NB4 (cell line): ENCODE results near the gene KDM4D.
"Not testable (repeated sequence)": the region's sequence is repeated elsewhere in the genome, so short reads cannot be mapped to it uniquely, and the experiment has no call there.

Source experiments
- DNase-seq: peaks from one replicate; pipeline ENCODE4 v3.0.0; 2010; ENCODE audit warnings: low read depth
- H3K4me3 ChIP-seq: one replicate; pipeline ENCODE4 v1.5.1; 2011; ENCODE audit warnings: mild to moderate bottlenecking, low read depth, low read length, moderate library complexity
- MYC ChIP-seq: IDR thresholded peaks from 2 replicates; pipeline ENCODE4 v1.6.1; 2011; ENCODE audit warnings: low read depth, low read length
- POLR2A ChIP-seq: IDR thresholded peaks from 2 replicates; pipeline ENCODE4 v1.6.1; 2011; ENCODE audit warnings: mild to moderate bottlenecking; ENCODE audit not compliant: insufficient read length; ENCODE audit errors: extremely low read depth
- TF ChIP-seq, protein P1 (sequence below): IDR thresholded peaks from one replicate; pipeline ENCODE4 v1.5.1; 2012; ENCODE audit warnings: low read depth, low read length
- TF ChIP-seq, protein P2 (sequence below): IDR thresholded peaks from 2 replicates; pipeline ENCODE4 v1.6.1; 2011; ENCODE audit warnings: low read depth, low read length

Gene KDM4D

DNA sequence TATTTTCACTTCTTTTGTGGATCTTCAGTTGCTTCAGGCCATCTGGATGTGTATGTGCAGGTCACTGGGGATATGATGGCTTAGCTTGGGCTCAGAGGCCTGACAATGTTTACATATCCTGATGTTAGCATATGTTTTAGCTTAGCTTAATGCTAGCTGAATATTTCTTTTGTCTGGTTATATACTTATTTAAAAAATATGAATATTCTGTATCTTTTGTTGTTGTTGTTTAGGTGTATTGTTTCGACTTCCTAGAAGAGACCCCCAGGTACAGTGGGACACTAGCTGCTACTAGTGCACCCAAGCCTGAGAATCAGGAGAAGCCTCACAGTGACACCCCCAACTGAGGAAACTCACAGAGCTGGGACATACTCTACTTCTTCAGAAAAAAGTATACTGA lies 51.4 kb downstream of the KDM4D start, which contains the start of gene KDM4E:
KDM4E (plus strand) TSS at position 301 of the 400 bp plus-strand sequence. CDS start 300 bp downstream, outside the sequence.
- no peak within 1 kb of the TSS for H3K4me3 ChIP-seq
- DNase-seq, result no peak
- TF ChIP-seq, protein P1, sequence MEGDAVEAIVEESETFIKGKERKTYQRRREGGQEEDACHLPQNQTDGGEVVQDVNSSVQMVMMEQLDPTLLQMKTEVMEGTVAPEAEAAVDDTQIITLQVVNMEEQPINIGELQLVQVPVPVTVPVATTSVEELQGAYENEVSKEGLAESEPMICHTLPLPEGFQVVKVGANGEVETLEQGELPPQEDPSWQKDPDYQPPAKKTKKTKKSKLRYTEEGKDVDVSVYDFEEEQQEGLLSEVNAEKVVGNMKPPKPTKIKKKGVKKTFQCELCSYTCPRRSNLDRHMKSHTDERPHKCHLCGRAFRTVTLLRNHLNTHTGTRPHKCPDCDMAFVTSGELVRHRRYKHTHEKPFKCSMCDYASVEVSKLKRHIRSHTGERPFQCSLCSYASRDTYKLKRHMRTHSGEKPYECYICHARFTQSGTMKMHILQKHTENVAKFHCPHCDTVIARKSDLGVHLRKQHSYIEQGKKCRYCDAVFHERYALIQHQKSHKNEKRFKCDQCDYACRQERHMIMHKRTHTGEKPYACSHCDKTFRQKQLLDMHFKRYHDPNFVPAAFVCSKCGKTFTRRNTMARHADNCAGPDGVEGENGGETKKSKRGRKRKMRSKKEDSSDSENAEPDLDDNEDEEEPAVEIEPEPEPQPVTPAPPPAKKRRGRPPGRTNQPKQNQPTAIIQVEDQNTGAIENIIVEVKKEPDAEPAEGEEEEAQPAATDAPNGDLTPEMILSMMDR, result no peak
- TF ChIP-seq MYC (no peak), POLR2A (no peak)
- TF ChIP-seq, protein P2, sequence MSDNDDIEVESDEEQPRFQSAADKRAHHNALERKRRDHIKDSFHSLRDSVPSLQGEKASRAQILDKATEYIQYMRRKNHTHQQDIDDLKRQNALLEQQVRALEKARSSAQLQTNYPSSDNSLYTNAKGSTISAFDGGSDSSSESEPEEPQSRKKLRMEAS, result no peak

GRCh38 chr11:95025594-95025993 lies 52.1 kb downstream of the KDM4D start:
- not testable (repeated sequence) for DNase-seq, H3K4me3 ChIP-seq

DNA sequence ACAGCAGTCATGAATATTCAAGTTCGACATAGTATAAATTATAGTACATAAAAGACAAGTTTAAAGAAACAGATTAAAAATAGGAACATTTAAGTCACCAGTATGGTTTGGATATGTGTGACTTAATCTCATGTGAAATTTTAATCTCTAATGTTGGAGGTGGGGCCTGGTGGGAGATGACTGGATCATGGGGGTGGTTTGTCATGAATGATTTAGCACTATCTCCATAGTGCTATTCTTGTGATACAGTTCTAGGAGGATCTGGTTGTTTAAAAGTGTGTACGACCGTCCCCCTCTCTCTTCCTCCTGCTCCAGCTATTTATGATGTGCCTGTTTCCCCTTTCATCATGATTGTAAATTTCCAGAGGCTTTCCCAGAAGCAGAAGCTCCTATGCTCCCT lies 54.8 kb downstream of the KDM4D start:
- DNase-seq, result no peak
- TF ChIP-seq, protein P2, result no peak
- TF ChIP-seq, protein P1, result no peak
- TF ChIP-seq POLR2A, result no peak
- TF ChIP-seq MYC, result no peak
- no peak overlapping the region for H3K4me3 ChIP-seq

DNA sequence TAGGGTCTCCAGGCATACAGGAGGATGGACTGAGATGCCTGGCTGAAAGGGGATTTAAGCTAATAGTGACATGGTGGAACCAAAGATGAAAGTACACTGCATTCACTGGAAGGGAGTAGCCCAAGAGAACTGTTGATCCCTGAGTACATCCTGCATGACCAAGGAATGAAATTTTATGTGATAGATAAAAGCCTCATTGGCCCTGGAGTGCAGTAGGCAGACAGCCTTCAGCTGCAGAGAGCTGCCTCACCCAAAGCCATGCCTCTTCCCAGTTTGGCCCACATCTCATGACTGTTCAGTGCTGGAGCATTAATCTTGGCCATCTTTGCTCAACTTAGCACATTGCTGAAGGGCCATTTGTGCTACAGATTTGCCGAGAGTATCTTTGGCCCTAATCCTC lies 59.5 kb downstream of the KDM4D start:
- no peak for DNase-seq
- TF ChIP-seq POLR2A (no peak), MYC (no peak)
- TF ChIP-seq, protein P1, result no peak
- TF ChIP-seq, protein P2, result no peak

GRCh38 chr11:95035316-95035715 lies 61.8 kb downstream of the KDM4D start:
- no peak for DNase-seq
- H3K4me3 ChIP-seq, result no peak overlapping the region
- TF ChIP-seq MYC (no peak), POLR2A (no peak)
- TF ChIP-seq, protein P2, result no peak
- TF ChIP-seq, protein P1, result no peak

More for the DNA sequence above, 59.5 kb downstream of the KDM4D start:
- no peak overlapping the region for H3K4me3 ChIP-seq

DNA sequence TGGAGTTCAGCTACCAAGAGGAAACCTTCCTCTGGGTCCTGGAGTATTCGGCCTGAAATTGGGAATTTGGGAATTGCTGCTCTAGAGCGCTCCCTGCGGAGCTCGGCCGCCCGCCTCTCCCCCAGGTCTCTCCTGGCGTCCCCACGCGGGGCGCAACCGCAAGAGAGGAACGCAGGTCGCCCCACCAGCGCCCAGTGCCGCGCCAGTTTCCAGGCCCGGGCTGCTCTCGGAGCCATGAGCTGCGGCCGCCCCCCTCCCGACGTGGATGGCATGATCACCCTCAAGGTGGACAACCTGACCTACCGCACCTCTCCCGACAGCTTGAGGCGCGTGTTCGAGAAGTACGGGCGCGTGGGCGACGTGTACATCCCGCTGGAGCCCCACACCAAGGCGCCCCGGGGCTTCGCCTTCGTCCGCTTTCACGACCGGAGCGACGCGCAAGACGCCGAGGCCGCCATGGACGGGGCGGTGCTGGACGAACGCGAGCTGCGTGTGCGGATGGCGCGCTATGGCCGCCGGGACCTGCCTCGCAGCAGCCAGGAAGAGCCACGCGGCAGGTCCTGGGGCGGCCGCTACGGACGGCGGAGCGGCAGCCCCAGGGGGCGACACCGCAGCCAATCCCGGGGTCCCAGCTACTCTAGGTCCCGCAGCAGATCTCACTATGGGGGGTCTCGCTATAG lies 64.0 kb downstream of the KDM4D start:
- not testable (repeated sequence) for H3K4me3 ChIP-seq

DNA sequence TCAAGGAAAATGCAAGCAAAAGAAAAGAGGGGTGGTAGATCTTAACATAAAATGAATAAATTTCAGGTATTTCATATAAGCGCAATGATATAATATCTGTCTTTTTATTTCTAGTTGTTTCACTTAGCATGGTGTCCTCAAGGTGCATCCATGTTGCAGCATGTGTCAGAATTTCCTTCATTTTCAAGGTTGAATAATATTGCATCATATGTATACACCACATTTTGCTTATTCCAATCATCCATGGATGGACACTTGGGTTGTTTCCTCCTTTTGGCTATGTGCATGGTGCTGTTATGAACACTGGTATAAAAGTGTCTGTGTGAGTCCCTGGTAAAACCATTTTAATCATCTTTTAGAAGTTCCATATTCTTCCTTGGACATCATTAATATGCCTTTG lies 68.7 kb downstream of the KDM4D start:
- no peak overlapping the region for H3K4me3 ChIP-seq
- no peak for DNase-seq
- TF ChIP-seq, protein P1, result no peak
- no peak for TF ChIP-seq MYC
- TF ChIP-seq, protein P2, result no peak
- no peak for TF ChIP-seq POLR2A

More for the DNA sequence above, 64.0 kb downstream of the KDM4D start:
- DNase-seq, result not testable (repeated sequence)
